HCT116 (cell line): Measurements from ENCODE around the gene ROBO1. TPM values are rescaled to one million over a fixed set of nuclear protein-coding genes. Genes with fewer than 3 reads are reported as not detected.

Experiments
- ATAC-seq: fragments of 200-7000 bp; cut with Tn5 transposase; 2 replicates; pipeline ENCODE4 v1.9.1; 2020; ENCODE audit warnings: mild to moderate bottlenecking, moderate library complexity
- BruUV-seq: library from RNA; stranded (reverse); fragments of 400-500 nt; replicated peaks from 2 replicates; lab custom pipeline; 2021; lab: Mats Ljungman, UMichigan
- CTCF ChIA-PET: fragments of 300-600 bp; sonication (Branson Sonifier 250); formaldehyde crosslinking; loops from one replicate; lab custom pipeline; 2021; ENCODE audit warnings: antibody characterized with exemption; lab: Charles Lee
- POLR2A ChIA-PET: fragments of 300-600, 350-600 bp; sonication (Branson Sonifier 250); formaldehyde crosslinking; loops from one replicate; lab custom pipeline; 2021; ENCODE audit warnings: antibody characterized with exemption; lab: Charles Lee
- RAD21 ChIA-PET, 2 experiments: fragments of 300-600 bp; sonication (Branson Sonifier 250); formaldehyde crosslinking; loops; one replicate each; lab custom pipeline; 2023; ENCODE audit warnings: low total read pairs in 2 of 2; ENCODE audit not compliant: uncharacterized antibody in 2 of 2, unreplicated experiment in 2 of 2, low non-redundant PET in 1 of 2; lab: Charles Lee
- DNase-seq: peaks from one replicate; pipeline ENCODE4 v3.0.0-alpha.2; 2010; ENCODE audit warnings: low read depth, low spot score
- H2AFZ ChIP-seq: fragments of 200-600 bp; shearing (Covaris generic), sonication (generic); 2 replicates; pipeline ENCODE4 v1.6.1; 2017; ENCODE audit warnings: low read depth, mixed run types, mixed read lengths, antibody characterized with exemption, low read length; ENCODE audit not compliant: poor library complexity, severe bottlenecking
- H3K27ac ChIP-seq: 2 replicates; pipeline ENCODE4 v1.5.1; 2012; ENCODE audit warnings: low read depth, low read length
- H3K27me3 ChIP-seq: fragments of 200-600 bp; sonication (generic); 2 replicates; pipeline ENCODE4 v1.6.1; 2016; ENCODE audit warnings: mixed run types, low read length, mixed read lengths; ENCODE audit not compliant: insufficient read depth
- H3K36me3 ChIP-seq, 2 experiments: fragments of 200-500 bp in 1 of 2; fragments of 200-600 bp in 1 of 2; sonication (Bioruptor generic) in 1 of 2; sonication (generic) in 1 of 2; 2 replicates each; pipeline versions ENCODE4 v1.5.1 to v1.6.1; 2014 to 2016; ENCODE audit warnings: low read length in 2 of 2, inconsistent platforms in 1 of 2, mixed read lengths in 1 of 2, mixed run types in 1 of 2; ENCODE audit not compliant: insufficient read depth in 2 of 2, control insufficient read depth in 1 of 2
- H3K4me1 ChIP-seq, 2 experiments: fragments of 200-600 bp in 1 of 2; sonication (generic) in 1 of 2; 2 replicates each; pipeline versions ENCODE4 v1.5.1 to v1.6.1; 2012 to 2017; ENCODE audit warnings: low read length in 2 of 2, inconsistent platforms in 1 of 2, mild to moderate bottlenecking in 1 of 2, mixed read lengths in 1 of 2, mixed run types in 1 of 2, moderate library complexity in 1 of 2; ENCODE audit not compliant: insufficient read depth in 2 of 2, control insufficient read depth in 1 of 2
- H3K4me2 ChIP-seq: fragments of 200-600 bp; sonication (generic); 2 replicates; pipeline ENCODE4 v1.6.1; 2017; ENCODE audit warnings: mixed run types, low read length, mixed read lengths
- H3K4me3 ChIP-seq, 2 experiments: fragments of 200-600 bp in 1 of 2; sonication (generic) in 1 of 2; replicated peaks in 1 of 2; 2 replicates each; pipeline ENCODE4 v1.5.1; 2011 to 2016; ENCODE audit warnings: low read length in 2 of 2, control low read depth in 1 of 2, low read depth in 1 of 2, mild to moderate bottlenecking in 1 of 2, mixed read lengths in 1 of 2, mixed run types in 1 of 2
- H3K79me2 ChIP-seq: fragments of 200-600 bp; sonication (generic); 2 replicates; pipeline ENCODE4 v1.6.1; 2017; ENCODE audit warnings: mild to moderate bottlenecking, mixed run types, low read length, moderate library complexity, mixed read lengths; ENCODE audit not compliant: insufficient read depth
- H3K9ac ChIP-seq: fragments of 200-600 bp; sonication (generic); 2 replicates; pipeline ENCODE4 v1.6.1; 2016; ENCODE audit warnings: low read length, mixed read lengths
- H3K9me2 ChIP-seq: fragments of 200-600 bp; sonication (generic), shearing (Covaris generic); 2 replicates; pipeline ENCODE4 v1.6.1; 2017; ENCODE audit warnings: mixed run types, mild to moderate bottlenecking, moderate library complexity; ENCODE audit not compliant: insufficient read depth
- H3K9me3 ChIP-seq, 2 experiments: fragments of 200-500 bp in 1 of 2; fragments of 200-600 bp in 1 of 2; sonication (Bioruptor generic) in 1 of 2; sonication (generic) in 1 of 2; 2 replicates each; pipeline ENCODE4 v1.6.1; 2014 to 2017; ENCODE audit warnings: low read length in 2 of 2, mixed read lengths in 2 of 2, inconsistent platforms in 1 of 2, low read depth in 1 of 2, mild to moderate bottlenecking in 1 of 2, mixed run types in 1 of 2, moderate library complexity in 1 of 2; ENCODE audit not compliant: control insufficient read depth in 1 of 2, insufficient read depth in 1 of 2
- H4K20me1 ChIP-seq: fragments of 200-600 bp; sonication (generic), shearing (Covaris generic); 2 replicates; pipeline ENCODE4 v1.6.1; 2017; ENCODE audit warnings: mixed run types, mild to moderate bottlenecking, moderate library complexity; ENCODE audit not compliant: insufficient read depth
- CBX3 ChIP-seq: IDR thresholded peaks from 2 replicates; pipeline ENCODE4 v1.6.1; 2012; ENCODE audit warnings: low read depth
- CEBPB ChIP-seq: IDR thresholded peaks from 2 replicates; pipeline ENCODE4 v1.6.1; 2012; ENCODE audit warnings: low read depth
- EGR1 ChIP-seq: IDR thresholded peaks from 2 replicates; pipeline ENCODE4 v1.6.1; 2012; ENCODE audit warnings: low read depth
- ELF1 ChIP-seq: IDR thresholded peaks from 2 replicates; pipeline ENCODE4 v1.6.1; 2012; ENCODE audit warnings: low read depth, borderline replicate concordance
- EZH2 ChIP-seq: fragments of 200-600 bp; sonication (generic); IDR thresholded peaks from 2 replicates; pipeline ENCODE4 v1.6.1; 2017; ENCODE audit warnings: antibody characterized with exemption, mixed run types
- EZH2phosphoT487 ChIP-seq: fragments of 200-600 bp; IDR thresholded peaks from 2 replicates; pipeline ENCODE4 v1.6.1; 2018; ENCODE audit warnings: antibody characterized with exemption, borderline replicate concordance
- FOSL1 ChIP-seq: IDR thresholded peaks from 2 replicates; pipeline ENCODE4 v1.6.1; 2012; ENCODE audit warnings: low read depth
- JUND ChIP-seq: IDR thresholded peaks from 2 replicates; pipeline ENCODE4 v1.6.1; 2012
- POLR2A ChIP-seq: IDR thresholded peaks from 2 replicates; pipeline ENCODE4 v1.7.0; 2011; ENCODE audit warnings: borderline replicate concordance; ENCODE audit not compliant: insufficient read depth, insufficient read length; ENCODE audit errors: extremely low read depth
- SIN3A ChIP-seq: IDR thresholded peaks from 2 replicates; pipeline ENCODE4 v1.6.1; 2012; ENCODE audit warnings: low read depth
- SP1 ChIP-seq: IDR thresholded peaks from 2 replicates; pipeline ENCODE4 v1.6.1; 2012; ENCODE audit warnings: low read depth
- YY1 ChIP-seq: IDR thresholded peaks from 2 replicates; pipeline ENCODE4 v1.6.1; 2011; ENCODE audit warnings: low read length, low read depth, moderate library complexity, mild to moderate bottlenecking; ENCODE audit not compliant: insufficient replicate concordance; ENCODE audit errors: extremely low read depth
- ZFX ChIP-seq: fragments of 450-650 bp; IDR thresholded peaks from 2 replicates; pipeline ENCODE4 v1.6.1; 2017
- ZNF274 ChIP-seq: fragments of 200-500 bp; sonication (Bioruptor generic); IDR thresholded peaks from 2 replicates; pipeline ENCODE4 v1.6.1; 2014; ENCODE audit warnings: mild to moderate bottlenecking, low read depth, low read length, inconsistent platforms
- intact Hi-C: fragments of 100-400 bp; cut with micrococcal nuclease; formaldehyde crosslinking; loops from 2 replicates; pipeline ENCODE4 v1.10.0; 2022
- total RNA-seq: library from RNA; stranded (reverse); gene quantifications from one replicate; pipeline ENCODE4 v1.2.1, GENCODE V29; 2021; ENCODE audit not compliant: unreplicated experiment
- TF ChIP-seq, protein P1 (sequence below): IDR thresholded peaks from 2 replicates; pipeline ENCODE4 v1.6.1; 2011; ENCODE audit warnings: mild to moderate bottlenecking, low read length, moderate library complexity; ENCODE audit not compliant: insufficient replicate concordance; ENCODE audit errors: extremely low read depth
- TF ChIP-seq, protein P2 (sequence below): IDR thresholded peaks from 2 replicates; pipeline ENCODE4 v1.6.1; 2012

Gene ROBO1
- total RNA-seq, 1 experiment from 2014 or later = 0.27 TPM

GRCh38 chr3:79146024-79146423 lies 621.8 kb downstream of the ROBO1 start:
- intact Hi-C loops = no loop called here
- TF ChIP-seq SIN3A = no peak
- TF ChIP-seq ELF1 = no peak
- no peak for TF ChIP-seq YY1
- TF ChIP-seq, protein P1, sequence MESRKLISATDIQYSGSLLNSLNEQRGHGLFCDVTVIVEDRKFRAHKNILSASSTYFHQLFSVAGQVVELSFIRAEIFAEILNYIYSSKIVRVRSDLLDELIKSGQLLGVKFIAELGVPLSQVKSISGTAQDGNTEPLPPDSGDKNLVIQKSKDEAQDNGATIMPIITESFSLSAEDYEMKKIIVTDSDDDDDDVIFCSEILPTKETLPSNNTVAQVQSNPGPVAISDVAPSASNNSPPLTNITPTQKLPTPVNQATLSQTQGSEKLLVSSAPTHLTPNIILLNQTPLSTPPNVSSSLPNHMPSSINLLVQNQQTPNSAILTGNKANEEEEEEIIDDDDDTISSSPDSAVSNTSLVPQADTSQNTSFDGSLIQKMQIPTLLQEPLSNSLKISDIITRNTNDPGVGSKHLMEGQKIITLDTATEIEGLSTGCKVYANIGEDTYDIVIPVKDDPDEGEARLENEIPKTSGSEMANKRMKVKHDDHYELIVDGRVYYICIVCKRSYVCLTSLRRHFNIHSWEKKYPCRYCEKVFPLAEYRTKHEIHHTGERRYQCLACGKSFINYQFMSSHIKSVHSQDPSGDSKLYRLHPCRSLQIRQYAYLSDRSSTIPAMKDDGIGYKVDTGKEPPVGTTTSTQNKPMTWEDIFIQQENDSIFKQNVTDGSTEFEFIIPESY = no peak
- TF ChIP-seq CEBPB = no peak
- TF ChIP-seq EZH2 = no peak
- TF ChIP-seq POLR2A = no peak
- TF ChIP-seq EGR1 = no peak
- TF ChIP-seq, all 23 proteins: peak for 0

GRCh38 chr3:79140708-79141107 lies 627.1 kb downstream of the ROBO1 start:
- BruUV-seq = no TSS peak
- ATAC-seq (no peak), DNase-seq (no peak)
- Histone ChIP-seq H3K4me2 (no peak overlapping the region), H3K9ac (no peak overlapping the region), H3K4me1 (no peaks in the 10 kb centered on the region), H3K36me3 (no peaks in the 10 kb centered on the region), H3K27me3 (no peaks in the 10 kb centered on the region), H3K27ac (no peak overlapping the region), H2AFZ (no peak overlapping the region), H4K20me1 (no peaks in the 10 kb centered on the region), H3K79me2 (no peaks in the 10 kb centered on the region), H3K9me3 (peaks cover 5 to 9% of the 10 kb centered on the region in 2 experiments; a peak in 2 of 4 replicates), H3K4me3 (no peak overlapping the region), H3K9me2 (no peaks in the 10 kb centered on the region)
- ChIA-PET POLR2A (no interaction called here), RAD21 (no interaction called here), CTCF (no interaction called here)
- intact Hi-C loops = no loop called here
- no peak for TF ChIP-seq FOSL1
- no peak for TF ChIP-seq CBX3
- no peak for TF ChIP-seq ELF1
- TF ChIP-seq EZH2phosphoT487 = no peak
- no peak for TF ChIP-seq ZNF274
- TF ChIP-seq JUND = no peak
- TF ChIP-seq YY1 = no peak
- no peak for TF ChIP-seq POLR2A
- no peak for TF ChIP-seq EGR1
- TF ChIP-seq, protein P2, sequence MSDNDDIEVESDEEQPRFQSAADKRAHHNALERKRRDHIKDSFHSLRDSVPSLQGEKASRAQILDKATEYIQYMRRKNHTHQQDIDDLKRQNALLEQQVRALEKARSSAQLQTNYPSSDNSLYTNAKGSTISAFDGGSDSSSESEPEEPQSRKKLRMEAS = no peak
- no peak for TF ChIP-seq SP1
- no peak for TF ChIP-seq SIN3A
- TF ChIP-seq ZFX = no peak

More at GRCh38 chr3:79146024-79146423, 621.8 kb downstream of the ROBO1 start:
- no TSS peak for BruUV-seq
- Histone ChIP-seq H3K9ac (no peak overlapping the region), H4K20me1 (no peaks in the 10 kb centered on the region), H3K79me2 (no peaks in the 10 kb centered on the region), H3K27me3 (no peaks in the 10 kb centered on the region), H3K4me2 (no peak overlapping the region), H2AFZ (no peak overlapping the region), H3K9me2 (no peaks in the 10 kb centered on the region), H3K27ac (no peak overlapping the region), H3K4me1 (no peaks in the 10 kb centered on the region; a peak in 1 of 4 replicates), H3K36me3 (no peaks in the 10 kb centered on the region), H3K9me3 (peaks cover 5 to 10% of the 10 kb centered on the region in 2 experiments; a peak in 2 of 4 replicates), H3K4me3 (no peak overlapping the region)
- ATAC-seq (no peak), DNase-seq (no peak)
- ChIA-PET RAD21 (no interaction called here), POLR2A (no interaction called here), CTCF (no interaction called here)
